Uterus (tissue), 2 donors: ENCODE data around the gene ABCA2.

ENCODE experiments used
- POLR2A ChIP-seq, 2 donors: fragments of 450-650 bp; IDR thresholded peaks; one replicate each; pipeline ENCODE4 v1.6.1; 2016; ENCODE audit warnings: antibody characterized with exemption in 2 of 2, mild to moderate bottlenecking in 1 of 2, moderate library complexity in 1 of 2
- TF ChIP-seq, protein P1 (sequence below), 4 experiments: fragments of 200-600 bp in 2 of 4; fragments of 450-650 bp in 2 of 4; sonication (generic) in 2 of 4; IDR thresholded peaks; one replicate each; pipeline ENCODE4 v1.5.1; 2016 to 2019; ENCODE audit warnings: antibody characterized with exemption in 4 of 4, mild to moderate bottlenecking in 2 of 4, moderate library complexity in 1 of 4

DNA sequence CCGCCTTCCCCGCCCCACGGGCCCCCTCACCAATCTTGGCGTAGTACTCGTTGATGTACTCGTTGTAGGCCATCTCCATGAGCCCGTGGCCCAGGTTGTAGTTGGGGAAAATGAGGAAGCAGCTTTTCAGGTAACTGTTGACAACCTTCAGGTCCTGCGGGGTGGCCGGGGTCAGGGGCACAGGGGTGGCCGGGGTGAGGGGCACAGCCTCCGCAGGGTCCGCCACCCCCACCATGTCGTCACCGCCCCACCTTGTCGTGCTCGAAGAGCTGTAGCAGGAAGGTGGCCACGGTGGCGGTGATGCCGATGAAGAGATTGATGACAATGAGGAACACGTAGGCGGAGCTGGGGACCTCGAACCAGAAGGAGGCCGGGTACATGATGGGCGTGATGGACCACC is 16.9 kb downstream of the ABCA2 start:
- TF ChIP-seq, protein P1, sequence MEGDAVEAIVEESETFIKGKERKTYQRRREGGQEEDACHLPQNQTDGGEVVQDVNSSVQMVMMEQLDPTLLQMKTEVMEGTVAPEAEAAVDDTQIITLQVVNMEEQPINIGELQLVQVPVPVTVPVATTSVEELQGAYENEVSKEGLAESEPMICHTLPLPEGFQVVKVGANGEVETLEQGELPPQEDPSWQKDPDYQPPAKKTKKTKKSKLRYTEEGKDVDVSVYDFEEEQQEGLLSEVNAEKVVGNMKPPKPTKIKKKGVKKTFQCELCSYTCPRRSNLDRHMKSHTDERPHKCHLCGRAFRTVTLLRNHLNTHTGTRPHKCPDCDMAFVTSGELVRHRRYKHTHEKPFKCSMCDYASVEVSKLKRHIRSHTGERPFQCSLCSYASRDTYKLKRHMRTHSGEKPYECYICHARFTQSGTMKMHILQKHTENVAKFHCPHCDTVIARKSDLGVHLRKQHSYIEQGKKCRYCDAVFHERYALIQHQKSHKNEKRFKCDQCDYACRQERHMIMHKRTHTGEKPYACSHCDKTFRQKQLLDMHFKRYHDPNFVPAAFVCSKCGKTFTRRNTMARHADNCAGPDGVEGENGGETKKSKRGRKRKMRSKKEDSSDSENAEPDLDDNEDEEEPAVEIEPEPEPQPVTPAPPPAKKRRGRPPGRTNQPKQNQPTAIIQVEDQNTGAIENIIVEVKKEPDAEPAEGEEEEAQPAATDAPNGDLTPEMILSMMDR (IDR thresholded peaks at IDR 0.05), result no peak
- no peak for TF ChIP-seq POLR2A (IDR thresholded peaks at IDR 0.05)
